Suprapubic skin (tissue), 4 donors: ENCODE data around the gene GRIK4.

ENCODE experiments used
- EP300 ChIP-seq: sonication (generic); formaldehyde crosslinking; IDR thresholded peaks from one replicate; pipeline ENCODE4 v1.6.1; 2017; ENCODE audit warnings: antibody characterized with exemption
- POLR2AphosphoS5 ChIP-seq, 3 donors: sonication (generic); formaldehyde crosslinking; IDR thresholded peaks; one replicate each; pipeline ENCODE4 v1.6.1; 2017; ENCODE audit warnings: antibody characterized with exemption in 3 of 3
- TF ChIP-seq, protein P1 (sequence below), 2 donors: fragments of 200-600 bp in 1 of 2; fragments of 450-650 bp in 1 of 2; sonication (generic) in 1 of 2; IDR thresholded peaks; one replicate each; pipeline ENCODE4 v1.5.1; 2016 to 2019; ENCODE audit warnings: antibody characterized with exemption in 2 of 2, mild to moderate bottlenecking in 1 of 2, moderate library complexity in 1 of 2

- TF ChIP-seq EP300 (no peak), POLR2AphosphoS5 (IDR thresholded peaks at IDR 0.05) (no peak)
- TF ChIP-seq, protein P1, sequence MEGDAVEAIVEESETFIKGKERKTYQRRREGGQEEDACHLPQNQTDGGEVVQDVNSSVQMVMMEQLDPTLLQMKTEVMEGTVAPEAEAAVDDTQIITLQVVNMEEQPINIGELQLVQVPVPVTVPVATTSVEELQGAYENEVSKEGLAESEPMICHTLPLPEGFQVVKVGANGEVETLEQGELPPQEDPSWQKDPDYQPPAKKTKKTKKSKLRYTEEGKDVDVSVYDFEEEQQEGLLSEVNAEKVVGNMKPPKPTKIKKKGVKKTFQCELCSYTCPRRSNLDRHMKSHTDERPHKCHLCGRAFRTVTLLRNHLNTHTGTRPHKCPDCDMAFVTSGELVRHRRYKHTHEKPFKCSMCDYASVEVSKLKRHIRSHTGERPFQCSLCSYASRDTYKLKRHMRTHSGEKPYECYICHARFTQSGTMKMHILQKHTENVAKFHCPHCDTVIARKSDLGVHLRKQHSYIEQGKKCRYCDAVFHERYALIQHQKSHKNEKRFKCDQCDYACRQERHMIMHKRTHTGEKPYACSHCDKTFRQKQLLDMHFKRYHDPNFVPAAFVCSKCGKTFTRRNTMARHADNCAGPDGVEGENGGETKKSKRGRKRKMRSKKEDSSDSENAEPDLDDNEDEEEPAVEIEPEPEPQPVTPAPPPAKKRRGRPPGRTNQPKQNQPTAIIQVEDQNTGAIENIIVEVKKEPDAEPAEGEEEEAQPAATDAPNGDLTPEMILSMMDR (IDR thresholded peaks at IDR 0.05) = no peak
Observed at GRCh38 chr11:120717623-120718022, 206.1 kb downstream of the GRIK4 start.
